CD4-positive, alpha-beta memory T cell (primary cell): ENCODE results near the gene PACRG. TPM values are rescaled to one million over a fixed set of nuclear protein-coding genes. Genes with fewer than 3 reads are reported as not detected.

Experiments
- CTCF ChIA-PET: fragments of 350-600 bp; sonication (Branson Sonifier 250); formaldehyde crosslinking; loops from one replicate; lab custom pipeline; 2021; ENCODE audit warnings: inconsistent platforms; ENCODE audit not compliant: partially characterized antibody; lab: Charles Lee
- POLR2A ChIA-PET: fragments of 350-600 bp; sonication (Branson Sonifier 250); formaldehyde crosslinking; loops from one replicate; lab custom pipeline; 2021; ENCODE audit not compliant: partially characterized antibody; lab: Charles Lee
- DNase-seq, 5 donors: peaks; one replicate each; pipeline versions ENCODE4 v3.0.0 to v3.0.0-alpha.2; 2020 to 2022; ENCODE audit warnings: mixed read lengths in 1 of 5
- H3K27ac ChIP-seq: one replicate; pipeline ENCODE4 v1.7.0; 2013; ENCODE audit warnings: low read depth, low read length
- H3K27me3 ChIP-seq: 2 replicates; pipeline ENCODE4 v1.7.0; 2013; ENCODE audit warnings: mild to moderate bottlenecking, low read length, moderate library complexity; ENCODE audit not compliant: insufficient read depth
- H3K36me3 ChIP-seq: 2 replicates; pipeline ENCODE4 v1.7.0; 2013; ENCODE audit warnings: mild to moderate bottlenecking, low read length, moderate library complexity; ENCODE audit not compliant: insufficient read depth
- H3K4me1 ChIP-seq: 2 replicates; pipeline ENCODE4 v1.7.0; 2013; ENCODE audit warnings: mild to moderate bottlenecking, low read length, moderate library complexity; ENCODE audit not compliant: insufficient read depth
- H3K4me3 ChIP-seq, 2 donors: one replicate each; pipeline ENCODE4 v1.7.0; 2013; ENCODE audit warnings: low read length in 2 of 2, mild to moderate bottlenecking in 1 of 2
- H3K9me3 ChIP-seq, 2 donors: one replicate each; pipeline ENCODE4 v1.7.0; 2013; ENCODE audit warnings: low read length in 2 of 2, control low read depth in 1 of 2; ENCODE audit not compliant: control insufficient read depth in 1 of 2
- H3K27ac Mint-ChIP-seq, 7 donors: one replicate each; pipeline ENCODE4 v1.8.0; 2020 to 2021; ENCODE audit warnings: mixed read lengths in 7 of 7, mild to moderate bottlenecking in 6 of 7, inconsistent platforms in 3 of 7, moderate library complexity in 3 of 7
- H3K27me3 Mint-ChIP-seq, 2 donors: one replicate each; pipeline ENCODE4 v1.8.0; 2020 to 2021; ENCODE audit warnings: mixed read lengths in 2 of 2
- H3K36me3 Mint-ChIP-seq, 2 donors: one replicate each; pipeline ENCODE4 v1.8.0; 2020 to 2021; ENCODE audit warnings: mixed read lengths in 2 of 2, inconsistent platforms in 1 of 2, mild to moderate bottlenecking in 1 of 2
- H3K4me1 Mint-ChIP-seq, 4 donors: one replicate each; pipeline ENCODE4 v1.8.0; 2020 to 2021; ENCODE audit warnings: mixed read lengths in 4 of 4, mild to moderate bottlenecking in 1 of 4
- H3K4me3 Mint-ChIP-seq, 8 donors: one replicate each; pipeline ENCODE4 v1.8.0; 2020 to 2021; ENCODE audit warnings: mixed read lengths in 8 of 8, mild to moderate bottlenecking in 7 of 8, moderate library complexity in 6 of 8, inconsistent platforms in 3 of 8
- H3K9me3 Mint-ChIP-seq, 8 donors: one replicate each; pipeline ENCODE4 v1.8.0; 2020 to 2021; ENCODE audit warnings: mixed read lengths in 8 of 8, mild to moderate bottlenecking in 5 of 8, inconsistent platforms in 3 of 8, moderate library complexity in 1 of 8
- intact Hi-C: fragments of 100-400 bp; cut with micrococcal nuclease; formaldehyde crosslinking; loops from one replicate; pipeline ENCODE4 v1.15.1; 2023
- polyA plus RNA-seq, 2 donors: library from polyadenylated mRNA; unstranded; fragments of 300-500 nt; fragmentation: Illumina TruSeq; gene quantifications; one replicate each; pipeline ENCODE4 v1.2.3, GENCODE V29; 2021
- total RNA-seq, 2 experiments: library from RNA; stranded (reverse); gene quantifications; one replicate each; pipeline ENCODE4 v1.2.3, GENCODE V29; 2021

The PACRG gene
- total and polyA plus RNA-seq, 4 experiments from 2014 or later = 0.21 to 1.5 (median 0.81) TPM; not detected in 1

DNA sequence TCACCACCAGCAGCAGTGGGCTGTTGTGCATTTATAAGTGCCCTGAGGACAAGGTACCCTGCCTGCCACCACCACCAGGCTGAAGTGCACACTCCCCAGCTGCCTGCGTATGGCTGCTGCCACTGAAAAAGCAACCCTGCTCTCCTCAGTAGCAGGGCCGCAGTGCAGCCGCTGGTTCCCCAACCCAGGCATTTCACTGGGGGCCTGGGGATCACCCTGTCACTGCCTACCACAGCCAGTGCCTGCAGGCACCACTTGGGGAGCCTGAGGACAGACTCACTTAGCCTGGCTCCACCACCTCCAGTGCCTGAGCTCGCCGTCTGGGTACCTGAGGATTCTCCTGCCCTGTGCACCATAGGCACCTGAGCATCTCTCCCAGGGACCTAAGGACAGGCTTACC lies 215.6 kb downstream of the PACRG start:
- CTCF ChIA-PET = no interaction called here
- H3K4me3 ChIP-seq = no peak overlapping the region
- no peaks in the 10 kb centered on the region for H3K9me3 ChIP-seq
- Mint-ChIP-seq H3K36me3 (no peaks in the 10 kb centered on the region), H3K4me3 (no peak overlapping the region), H3K4me1 (no peaks in the 10 kb centered on the region), H3K27me3 (peaks cover 0 to 1% of the 10 kb centered on the region in 2 donors), H3K9me3 (peaks cover 2 to 51% (median 21%) of the 10 kb centered on the region in 8 donors), H3K27ac (no peak overlapping the region)
- H3K36me3 ChIP-seq = no peaks in the 10 kb centered on the region
- no peaks in the 10 kb centered on the region for H3K4me1 ChIP-seq
- intact Hi-C loops = no loop called here
- no peaks in the 10 kb centered on the region for H3K27me3 ChIP-seq
- H3K27ac ChIP-seq = no peak overlapping the region
- no peak for DNase-seq
- POLR2A ChIA-PET = no interaction called here

DNA sequence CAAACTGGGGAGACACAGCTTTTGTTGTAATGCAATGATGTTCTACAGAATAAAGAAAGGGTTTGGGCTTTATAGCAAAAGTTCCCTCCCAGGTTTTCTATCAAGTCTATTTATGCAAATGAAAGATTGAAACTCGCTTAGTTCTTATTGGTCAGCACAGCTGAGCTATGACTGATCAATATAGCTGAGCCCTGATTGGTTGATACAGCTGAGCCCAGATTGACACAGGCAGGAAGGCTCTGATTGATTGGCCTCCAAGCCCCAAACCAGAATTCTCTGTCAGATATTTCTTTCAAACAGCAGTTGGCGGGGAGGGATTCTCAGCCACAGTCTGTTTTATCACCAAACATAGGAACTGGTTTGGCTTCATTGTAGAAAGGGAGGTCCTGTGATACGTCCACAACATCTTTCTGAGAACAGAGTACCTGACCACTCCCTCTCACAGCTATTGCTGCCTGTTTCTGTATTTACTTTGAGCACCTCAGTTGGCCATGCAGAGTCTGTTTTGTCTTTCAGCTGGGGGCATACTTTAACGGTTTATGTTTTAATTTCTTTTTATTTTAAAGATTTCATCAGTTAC lies 223.5 kb downstream of the PACRG start:
- Histone ChIP-seq H3K9me3 (no peaks in the 10 kb centered on the region), H3K4me3 (no peak overlapping the region), H3K36me3 (no peaks in the 10 kb centered on the region), H3K27me3 (no peaks in the 10 kb centered on the region), H3K27ac (no peak overlapping the region), H3K4me1 (no peaks in the 10 kb centered on the region)
- Mint-ChIP-seq H3K4me3 (no peak overlapping the region), H3K36me3 (no peaks in the 10 kb centered on the region), H3K9me3 (peaks cover 0 to 11% (median 2%) of the 10 kb centered on the region in 8 donors), H3K4me1 (no peaks in the 10 kb centered on the region), H3K27ac (no peak overlapping the region), H3K27me3 (no peaks in the 10 kb centered on the region)
- DNase-seq = no peak
- ChIA-PET CTCF (no interaction called here), POLR2A (no interaction called here)
- intact Hi-C loops = no loop called here

DNA sequence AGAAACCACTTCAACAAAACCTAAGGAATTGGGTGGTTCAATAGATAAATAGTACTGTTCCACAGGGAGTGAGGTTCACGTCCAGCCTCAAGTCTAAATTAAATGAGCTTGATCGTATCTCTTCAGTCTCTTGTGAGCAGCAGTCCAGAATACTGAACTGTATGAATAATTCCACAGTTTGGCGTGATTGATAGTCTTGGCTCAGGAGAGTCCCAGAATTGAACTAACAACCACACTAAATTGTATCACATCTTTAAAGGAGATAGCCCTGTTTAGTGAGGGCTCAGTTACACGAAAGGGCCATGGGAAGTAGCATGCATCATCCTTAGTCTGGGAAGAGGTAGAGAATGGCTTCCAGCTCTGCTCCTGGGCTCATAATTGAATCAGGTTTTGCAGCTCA lies 224.6 kb downstream of the PACRG start:
- no peak overlapping the region for H3K4me3 Mint-ChIP-seq
- no peaks in the 10 kb centered on the region for H3K36me3 Mint-ChIP-seq
- Histone ChIP-seq H3K27ac (no peak overlapping the region), H3K4me1 (no peaks in the 10 kb centered on the region), H3K36me3 (no peaks in the 10 kb centered on the region), H3K9me3 (no peaks in the 10 kb centered on the region), H3K27me3 (no peaks in the 10 kb centered on the region), H3K4me3 (no peak overlapping the region)
- no peaks in the 10 kb centered on the region for H3K4me1 Mint-ChIP-seq
- POLR2A ChIA-PET = no interaction called here
- intact Hi-C loops = no loop called here
- no peak for DNase-seq
- peaks cover 0 to 7% (median 2%) of the 10 kb centered on the region in 8 donors for H3K9me3 Mint-ChIP-seq
- CTCF ChIA-PET = no interaction called here
- no peak overlapping the region for H3K27ac Mint-ChIP-seq
- no peaks in the 10 kb centered on the region for H3K27me3 Mint-ChIP-seq

DNA sequence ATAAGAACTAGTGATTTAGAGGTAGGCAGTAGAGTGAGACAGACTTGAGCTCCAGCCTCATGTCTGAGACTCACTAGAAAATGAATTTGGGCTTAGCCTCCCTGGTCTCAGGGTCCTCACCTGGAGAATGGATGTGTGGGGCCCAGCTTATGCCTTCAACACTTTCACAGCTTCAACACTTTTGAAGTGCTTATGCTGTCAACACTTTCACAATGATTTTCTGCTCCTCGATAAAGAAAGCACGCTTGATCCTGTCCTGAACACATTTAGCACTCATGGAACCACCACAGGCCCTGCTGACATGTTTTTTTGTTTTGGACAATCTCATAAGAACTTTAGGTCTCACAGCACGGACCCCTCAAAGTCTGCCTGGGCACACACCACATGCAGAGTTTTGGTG lies 229.3 kb downstream of the PACRG start:
- no peaks in the 10 kb centered on the region for H3K27me3 Mint-ChIP-seq
- H3K4me1 ChIP-seq = no peaks in the 10 kb centered on the region
- H3K4me3 ChIP-seq = no peak overlapping the region
- no peak overlapping the region for H3K4me3 Mint-ChIP-seq
- H3K9me3 Mint-ChIP-seq = peaks cover 0 to 15% (median 6%) of the 10 kb centered on the region in 8 donors
- H3K27ac Mint-ChIP-seq = no peak overlapping the region
- POLR2A ChIA-PET = no interaction called here
- intact Hi-C loops = no loop called here
- H3K36me3 Mint-ChIP-seq = no peaks in the 10 kb centered on the region
- DNase-seq = no peak
- H3K27me3 ChIP-seq = no peaks in the 10 kb centered on the region
- CTCF ChIA-PET = no interaction called here
- H3K9me3 ChIP-seq = no peaks in the 10 kb centered on the region
- no peaks in the 10 kb centered on the region for H3K4me1 Mint-ChIP-seq
- no peaks in the 10 kb centered on the region for H3K36me3 ChIP-seq
- H3K27ac ChIP-seq = no peak overlapping the region

DNA sequence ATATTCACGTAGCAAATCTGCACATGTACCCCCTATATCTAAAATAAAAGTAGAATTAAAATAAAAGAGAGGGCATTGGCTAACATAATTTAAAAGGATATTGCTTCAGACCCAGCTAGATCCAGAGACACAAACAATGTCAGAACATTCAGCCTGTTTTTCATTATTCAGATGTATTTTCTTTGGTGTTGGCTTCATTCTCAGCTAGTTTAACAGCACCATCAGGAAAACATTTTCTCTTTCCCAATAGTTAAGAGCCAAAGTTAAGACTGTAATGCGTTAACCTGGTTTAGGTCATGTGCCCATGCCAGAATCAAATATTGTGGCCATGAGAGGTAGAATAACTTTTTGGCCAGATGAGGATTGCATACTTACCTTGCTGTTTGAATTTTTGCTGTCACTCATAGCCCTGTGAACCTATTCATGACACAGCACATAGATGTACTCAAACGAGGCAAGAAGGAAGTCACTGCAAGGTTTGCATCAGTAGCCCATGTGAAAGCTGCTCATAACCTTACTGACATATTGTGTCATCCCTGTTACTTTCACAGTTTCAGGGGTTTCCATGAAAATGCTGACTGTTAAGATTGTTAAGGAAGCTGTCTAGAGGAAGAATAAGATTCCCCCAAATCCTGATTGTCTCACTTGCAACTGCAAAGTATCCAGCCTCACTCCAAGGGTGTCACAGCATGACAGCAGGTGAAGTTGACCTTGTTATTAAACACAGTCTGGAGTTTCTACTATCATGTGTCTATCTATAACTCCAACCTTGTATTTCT lies 233.1 kb downstream of the PACRG start:
- CTCF ChIA-PET = no interaction called here
- H3K27ac Mint-ChIP-seq = no peak overlapping the region

DNA sequence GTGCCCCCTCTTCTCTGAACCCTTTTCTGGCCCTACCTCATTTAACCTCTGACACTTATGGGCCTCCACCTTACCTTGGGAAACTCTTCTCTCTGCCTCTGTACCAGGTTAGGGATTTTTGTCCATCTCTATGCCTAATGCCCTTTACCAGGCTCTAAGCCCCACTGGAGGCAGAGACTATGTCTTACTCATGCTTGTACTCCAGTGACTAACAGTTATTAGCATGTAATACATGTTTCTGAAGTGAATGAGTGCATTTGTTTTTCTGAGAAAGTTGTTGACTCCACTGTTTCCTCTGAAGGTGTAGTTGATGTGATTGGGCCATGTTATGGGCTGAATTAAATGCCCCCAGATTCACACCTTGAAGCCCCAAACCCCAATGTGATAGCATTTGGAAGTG lies 234.3 kb downstream of the PACRG start:
- no peak overlapping the region for H3K27ac ChIP-seq
- Mint-ChIP-seq H3K36me3 (no peaks in the 10 kb centered on the region), H3K27ac (no peak overlapping the region), H3K4me1 (no peaks in the 10 kb centered on the region), H3K9me3 (peaks cover 3 to 18% (median 10%) of the 10 kb centered on the region in 8 donors), H3K27me3 (no peaks in the 10 kb centered on the region), H3K4me3 (no peak overlapping the region)
- intact Hi-C loops = no loop called here
- ChIA-PET POLR2A (no interaction called here), CTCF (no interaction called here)
- H3K9me3 ChIP-seq = no peaks in the 10 kb centered on the region
- no peaks in the 10 kb centered on the region for H3K36me3 ChIP-seq
- H3K4me1 ChIP-seq = no peaks in the 10 kb centered on the region
- no peaks in the 10 kb centered on the region for H3K27me3 ChIP-seq
- H3K4me3 ChIP-seq = no peak overlapping the region
- DNase-seq = no peak

More for the DNA sequence above, 233.1 kb downstream of the PACRG start:
- Histone ChIP-seq H3K4me3 (no peak overlapping the region), H3K36me3 (no peaks in the 10 kb centered on the region), H3K27me3 (no peaks in the 10 kb centered on the region), H3K9me3 (no peaks in the 10 kb centered on the region), H3K27ac (no peak overlapping the region), H3K4me1 (no peaks in the 10 kb centered on the region)
- DNase-seq = no peak
- no peaks in the 10 kb centered on the region for H3K4me1 Mint-ChIP-seq
- POLR2A ChIA-PET = no interaction called here
- H3K36me3 Mint-ChIP-seq = no peaks in the 10 kb centered on the region
- no peak overlapping the region for H3K4me3 Mint-ChIP-seq
- no peaks in the 10 kb centered on the region for H3K27me3 Mint-ChIP-seq
- H3K9me3 Mint-ChIP-seq = peaks cover 3 to 20% (median 10%) of the 10 kb centered on the region in 8 donors
- intact Hi-C loops = no loop called here

DNA sequence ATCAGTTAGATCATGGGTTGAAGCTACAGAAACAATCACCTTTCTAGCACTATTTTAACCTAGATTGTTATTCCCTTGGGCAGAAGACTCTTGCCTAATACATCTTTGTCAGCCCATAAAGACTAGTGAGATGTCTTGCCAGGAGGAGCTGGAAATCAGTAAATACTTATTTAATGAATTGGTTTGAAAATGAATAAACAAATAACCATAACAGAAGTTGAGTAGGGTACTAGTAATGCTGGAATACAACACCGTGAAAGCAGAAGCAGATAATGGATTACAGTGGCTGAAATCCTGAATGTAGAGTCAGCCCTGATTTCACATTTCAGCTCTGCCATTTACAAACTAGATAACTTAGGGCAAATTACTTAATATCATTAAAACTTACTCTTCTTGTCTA lies 236.1 kb downstream of the PACRG start:
- Mint-ChIP-seq H3K27me3 (no peaks in the 10 kb centered on the region), H3K36me3 (no peaks in the 10 kb centered on the region), H3K4me1 (no peaks in the 10 kb centered on the region), H3K9me3 (peaks cover 3 to 21% (median 12%) of the 10 kb centered on the region in 8 donors), H3K4me3 (no peak overlapping the region), H3K27ac (no peak overlapping the region)
- no peaks in the 10 kb centered on the region for H3K36me3 ChIP-seq
- H3K9me3 ChIP-seq = no peaks in the 10 kb centered on the region
- ChIA-PET POLR2A (no interaction called here), CTCF (no interaction called here)
- H3K4me1 ChIP-seq = no peaks in the 10 kb centered on the region
- intact Hi-C loops = no loop called here
- H3K27ac ChIP-seq = no peak overlapping the region
- no peaks in the 10 kb centered on the region for H3K27me3 ChIP-seq
- H3K4me3 ChIP-seq = no peak overlapping the region
- DNase-seq = no peak
